Uterus (tissue), 4 donors: ENCODE measurements around the gene ATAD2B. TPM values are rescaled to one million over a fixed set of nuclear protein-coding genes. Genes with fewer than 3 reads are reported as not detected.

Source experiments
- DNase-seq, 2 donors: peaks; one replicate each; pipeline ENCODE4 v3.0.0-alpha.2; 2019 to 2020
- H3K27ac ChIP-seq, 2 donors: fragments of 200-600 bp; sonication (generic); 1 replicate in 1 of 2; 2 replicates in 1 of 2; pipeline ENCODE4 v1.5.1; 2016 to 2018
- H3K27me3 ChIP-seq, 2 donors: fragments of 200-600 bp; sonication (generic); one replicate each; pipeline ENCODE4 v1.5.1; 2018 to 2019; ENCODE audit warnings: control low read depth in 1 of 2
- H3K36me3 ChIP-seq, 2 donors: fragments of 200-600 bp; sonication (generic); one replicate each; pipeline ENCODE4 v1.5.1; 2019; ENCODE audit warnings: control low read depth in 1 of 2
- H3K4me1 ChIP-seq, 2 donors: fragments of 200-600 bp; sonication (generic); one replicate each; pipeline ENCODE4 v1.5.1; 2018 to 2019; ENCODE audit warnings: control low read depth in 1 of 2
- H3K4me3 ChIP-seq, 2 donors: fragments of 200-600 bp; sonication (generic); 1 replicate in 1 of 2; 2 replicates in 1 of 2; pipeline ENCODE4 v1.5.1; 2018 to 2019; ENCODE audit warnings: mild to moderate bottlenecking in 1 of 2
- H3K9me3 ChIP-seq, 2 donors: fragments of 200-600 bp; sonication (generic); one replicate each; pipeline ENCODE4 v1.5.1; 2019; ENCODE audit warnings: control low read depth in 1 of 2
- CTCF ChIP-seq, 4 experiments: fragments of 200-600 bp in 2 of 4; fragments of 450-650 bp in 2 of 4; sonication (generic) in 2 of 4; IDR thresholded peaks; one replicate each; pipeline ENCODE4 v1.5.1; 2016 to 2019; ENCODE audit warnings: antibody characterized with exemption in 4 of 4, mild to moderate bottlenecking in 2 of 4, moderate library complexity in 1 of 4
- POLR2A ChIP-seq, 2 donors: fragments of 450-650 bp; IDR thresholded peaks; one replicate each; pipeline ENCODE4 v1.6.1; 2016; ENCODE audit warnings: antibody characterized with exemption in 2 of 2, mild to moderate bottlenecking in 1 of 2, moderate library complexity in 1 of 2
- intact Hi-C: fragments of 100-400 bp; cut with DNase I; formaldehyde crosslinking; loops from one replicate; pipeline ENCODE4 v1.15.1; 2023; ENCODE audit warnings: low total_unique reads
- total RNA-seq, 4 donors: library from RNA; depleted of rRNA in 3 of 4; stranded (reverse); fragments of >200 nt in 3 of 4; gene quantifications; one replicate each; pipeline versions ENCODE4 v1.1.0 to v1.2.4, GENCODE V29; 2014 to 2023
- donor health status: DM: yes; HTN: yes; CAD: no.

The ATAD2B gene
- total RNA-seq, 4 donors from 2014 or later: 14.1 to 67.5 (median 32.3) TPM

DNA sequence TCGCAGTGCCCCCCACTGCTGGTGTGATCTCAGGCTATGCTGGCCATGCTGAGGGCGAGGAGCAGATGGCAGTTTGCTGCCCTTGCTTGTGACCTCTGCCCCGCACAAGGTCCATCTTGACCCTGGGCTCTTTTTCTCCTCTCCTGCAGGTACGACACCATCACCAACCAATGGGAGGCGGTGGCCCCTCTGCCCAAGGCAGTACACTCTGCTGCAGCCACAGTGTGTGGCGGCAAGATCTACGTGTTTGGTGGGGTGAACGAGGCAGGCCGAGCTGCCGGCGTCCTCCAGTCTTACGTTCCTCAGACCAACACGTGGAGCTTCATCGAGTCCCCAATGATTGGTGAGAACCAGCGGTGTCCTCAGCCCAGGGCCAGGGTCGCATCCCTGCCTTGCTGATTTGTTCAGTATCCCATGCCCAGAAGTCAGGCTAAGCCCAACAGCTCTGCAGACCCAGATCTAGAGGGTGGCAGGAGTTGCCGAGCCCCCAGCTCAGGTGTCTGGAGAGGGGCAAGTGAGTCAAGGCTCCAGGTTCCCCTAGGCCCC lies 223.8 kb downstream of the ATAD2B start:
- Histone ChIP-seq H3K27me3 (no peaks in the 10 kb centered on the region), H3K9me3 (no peaks in the 10 kb centered on the region), H3K4me1 (no peaks in the 10 kb centered on the region), H3K4me3 (no peak overlapping the region), H3K27ac (no peak overlapping the region), H3K36me3 (no peaks in the 10 kb centered on the region)
- no peak for DNase-seq
- no peak for TF ChIP-seq CTCF (IDR thresholded peaks at IDR 0.05)
- TF ChIP-seq POLR2A (IDR thresholded peaks at IDR 0.05): no peak
- intact Hi-C loops: no loop called here

DNA sequence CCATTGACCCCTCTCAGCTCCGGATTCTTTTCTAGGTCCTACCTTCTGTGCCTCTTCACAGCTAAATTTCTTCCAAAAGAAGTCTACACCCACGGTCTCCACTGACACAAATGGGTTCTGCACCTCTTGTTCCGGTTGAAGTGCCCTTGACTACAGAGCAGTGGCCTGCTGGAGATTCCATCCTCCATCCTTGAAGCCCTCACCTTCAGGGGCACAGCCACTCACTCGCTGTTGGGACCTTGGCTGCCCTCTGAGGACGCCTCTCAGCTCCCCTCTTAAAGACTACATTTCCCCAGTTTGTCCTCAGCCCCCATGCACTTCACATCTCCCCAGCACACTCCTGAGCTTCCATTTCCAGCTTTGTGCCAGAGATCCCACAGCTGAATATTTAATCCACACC lies 226.3 kb downstream of the ATAD2B start:
- no peak overlapping the region for H3K4me3 ChIP-seq
- TF ChIP-seq CTCF (IDR thresholded peaks at IDR 0.05): no peak
- no peak overlapping the region for H3K27ac ChIP-seq
- no peaks in the 10 kb centered on the region for H3K4me1 ChIP-seq
- H3K27me3 ChIP-seq: no peaks in the 10 kb centered on the region
- intact Hi-C loops: no loop called here
- H3K9me3 ChIP-seq: no peaks in the 10 kb centered on the region
- no peaks in the 10 kb centered on the region for H3K36me3 ChIP-seq
- no peak for DNase-seq

DNA sequence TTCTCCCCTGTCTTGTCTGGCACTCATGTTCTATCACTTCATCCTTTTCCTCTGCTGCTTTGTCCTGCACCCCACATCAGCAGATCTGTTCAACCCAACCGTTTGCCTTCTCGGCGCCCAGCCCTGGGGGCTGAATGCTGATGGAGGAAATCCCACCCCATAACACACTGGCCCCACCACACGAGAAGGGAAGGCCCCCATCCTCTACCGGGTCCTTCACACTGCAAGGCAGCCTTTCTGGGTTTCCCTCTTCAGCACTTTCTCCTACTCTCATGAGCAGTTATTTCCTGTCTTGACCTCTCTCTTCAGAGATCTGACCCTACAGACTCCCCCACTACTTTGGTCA lies 227.4 kb downstream of the ATAD2B start:
- H3K4me3 ChIP-seq: no peak overlapping the region
- no peak overlapping the region for H3K27ac ChIP-seq
- no peaks in the 10 kb centered on the region for H3K36me3 ChIP-seq
- H3K9me3 ChIP-seq: no peaks in the 10 kb centered on the region
- intact Hi-C loops: loop anchor here (2.0 kb wide), 1 partner anchor 37 kb away; no protein-coding TSS in a partner anchor
- no peaks in the 10 kb centered on the region for H3K4me1 ChIP-seq
- DNase-seq: no peak
- H3K27me3 ChIP-seq: no peaks in the 10 kb centered on the region
- TF ChIP-seq CTCF (IDR thresholded peaks at IDR 0.05): no peak
- TF ChIP-seq POLR2A (IDR thresholded peaks at IDR 0.05): no peak

GRCh38 chr2:23698721-23699579 lies 228.0 kb downstream of the ATAD2B start:
- H3K27ac ChIP-seq: no peak overlapping the region
- H3K9me3 ChIP-seq: no peaks in the 10 kb centered on the region
- H3K4me3 ChIP-seq: no peak overlapping the region
- TF ChIP-seq POLR2A (IDR thresholded peaks at IDR 0.05) (no peak), CTCF (IDR thresholded peaks at IDR 0.05) (no peak)
- intact Hi-C loops: loop anchor here (2.0 kb wide), 1 partner anchor 38 kb away; no protein-coding TSS in a partner anchor
- no peaks in the 10 kb centered on the region for H3K4me1 ChIP-seq
- H3K36me3 ChIP-seq: no peaks in the 10 kb centered on the region
- H3K27me3 ChIP-seq: no peaks in the 10 kb centered on the region
- DNase-seq: no peak

Other genes with a start within 250 kb of the ATAD2B start
- gene UBXN2A, start 13.3 kb upstream of the ATAD2B start, total RNA-seq: 10 to 100 TPM; 16.8 to 36.4 (median 24.2) TPM
- gene MFSD2B, start 83.0 kb upstream of the ATAD2B start, total RNA-seq: 1 to 10 TPM in 1 of 4 donors, under 1 TPM in 1, not detected in 2; 0.35 to 1.4 TPM
- gene WDCP, start 120.3 kb upstream of the ATAD2B start, total RNA-seq: 10 to 100 TPM in 3 of 4 donors, 1 to 10 TPM in 1; 5.9 to 18.2 (median 12.1) TPM
- 10 to 100 TPM in 1 of 4 donors, 1 to 10 TPM in 3; 6.4 to 82.1 (median 6.8) TPM for gene FKBP1B, start 122.6 kb upstream of the ATAD2B start, total RNA-seq
- 10 to 100 TPM; 55.0 to 99.0 (median 77.1) TPM for gene SF3B6, start 149.2 kb upstream of the ATAD2B start, total RNA-seq
- gene TP53I3, start 157.7 kb upstream of the ATAD2B start, total RNA-seq: 10 to 100 TPM in 2 of 4 donors, 1 to 10 TPM in 1, under 1 TPM in 1; 0.77 to 55.4 (median 10.1) TPM
- 1 to 10 TPM in 1 of 4 donors, under 1 TPM in 1, not detected in 2; 0.95 to 2.0 TPM for gene PFN4, start 196.2 kb upstream of the ATAD2B start, total RNA-seq
- gene FAM228B, start 196.3 kb upstream of the ATAD2B start, total RNA-seq: 10 to 100 TPM; 25.1 to 96.1 (median 51.7) TPM
- 1 to 10 TPM in 3 of 4 donors, not detected in 1; 1.4 to 3.1 (median 3.0) TPM for gene FAM228A, start 247.9 kb upstream of the ATAD2B start, total RNA-seq